CD4-positive, alpha-beta T cell treated with Interleukin-15 for 4 hours (primary cell): ENCODE results near the gene PRSS56.

Experiments used
- DNase-seq: peaks from one replicate; pipeline ENCODE4 v3.0.0-alpha.2; 2020; ENCODE audit warnings: low spot score

Gene PRSS56

DNA sequence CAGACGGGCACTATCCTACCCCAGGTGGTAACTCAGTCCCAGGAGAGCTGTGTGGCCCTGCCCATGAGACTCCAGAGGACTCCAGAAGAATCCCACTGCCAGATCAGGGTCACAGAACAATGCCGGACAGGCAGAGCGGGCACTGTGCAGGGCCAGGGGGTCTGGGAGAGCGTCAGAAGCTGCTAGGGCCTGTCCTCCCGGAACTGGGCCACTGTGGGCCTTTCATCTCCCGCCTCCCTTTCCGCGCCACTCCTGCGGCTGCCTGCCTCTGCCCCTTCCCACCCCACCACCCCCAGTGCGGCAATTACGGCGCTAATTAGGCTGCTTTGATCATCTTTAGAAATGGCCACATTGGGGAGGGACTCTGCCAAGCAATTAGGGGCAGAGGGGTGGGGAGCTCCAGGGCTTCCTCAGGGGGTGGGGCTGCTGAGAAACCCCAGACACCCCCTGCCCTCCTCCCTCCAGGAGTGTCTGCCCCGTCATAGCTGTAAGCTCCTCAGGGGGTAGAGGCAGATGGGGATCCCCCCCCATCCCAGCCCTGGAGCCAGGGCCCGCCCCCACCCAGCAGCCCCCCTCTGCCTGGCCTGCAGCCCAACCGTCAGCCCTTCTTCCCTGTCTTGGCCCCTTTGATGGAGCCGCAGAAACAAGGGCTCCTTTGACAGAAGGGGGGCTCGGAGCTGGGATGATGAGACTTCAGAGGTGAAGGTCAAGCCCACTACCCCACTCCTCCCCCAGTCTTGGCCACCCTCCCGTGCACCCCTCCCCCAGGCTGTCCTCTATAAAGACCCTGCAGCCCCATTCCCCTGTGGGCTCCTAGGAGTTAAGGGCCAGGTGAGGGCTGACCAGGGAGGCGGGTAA, at the start of gene PRSS56:
Gene PRSS56 (plus strand): TSS at position 808 of the 858 bp plus-strand sequence. CDS start 211 bp downstream, outside the sequence.
- no peak for DNase-seq

DNA sequence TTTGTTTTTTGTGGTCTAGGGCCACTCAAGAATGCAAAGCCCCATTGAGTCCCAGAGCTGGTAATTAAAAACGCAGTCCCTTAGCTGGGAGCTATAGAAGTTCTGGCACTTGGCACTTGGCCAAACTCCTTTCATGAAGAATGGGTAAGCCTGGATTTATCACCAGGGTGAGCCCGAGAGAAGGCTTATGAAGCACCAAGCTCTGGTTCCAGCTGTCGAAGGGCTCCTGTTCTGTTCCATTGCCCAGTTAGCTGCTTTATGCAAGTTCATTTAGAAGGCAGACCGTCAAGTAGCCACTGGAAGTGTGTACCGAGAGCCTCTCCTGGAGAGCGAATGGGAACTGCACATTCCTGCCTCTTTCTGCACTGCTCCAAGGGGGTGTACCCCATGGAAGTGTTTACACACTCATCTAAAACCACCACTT, 46.7 kb upstream of the PRSS56 start:
- DNase-seq, result no peak

DNA sequence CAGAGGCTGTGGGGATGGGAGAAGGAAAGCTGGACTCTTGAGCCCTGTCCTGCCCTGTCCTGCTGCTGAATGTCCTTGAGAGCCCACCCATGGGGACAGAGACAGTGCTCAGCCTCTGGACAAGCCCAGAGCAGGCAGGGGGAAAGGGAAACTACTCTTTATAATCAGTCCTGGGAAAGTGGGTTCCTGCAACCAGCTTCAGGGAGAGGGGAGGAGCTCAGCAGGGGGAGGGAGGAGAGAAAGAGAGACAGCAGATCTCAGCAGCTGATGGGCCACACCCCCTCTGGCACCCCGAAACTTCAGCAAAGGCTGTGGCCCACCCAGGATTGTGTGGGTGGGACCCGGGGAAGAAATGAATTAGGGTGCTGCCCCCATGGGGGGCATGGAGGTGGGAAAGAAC, 44.1 kb upstream of the PRSS56 start:
- DNase-seq, result no peak

DNA sequence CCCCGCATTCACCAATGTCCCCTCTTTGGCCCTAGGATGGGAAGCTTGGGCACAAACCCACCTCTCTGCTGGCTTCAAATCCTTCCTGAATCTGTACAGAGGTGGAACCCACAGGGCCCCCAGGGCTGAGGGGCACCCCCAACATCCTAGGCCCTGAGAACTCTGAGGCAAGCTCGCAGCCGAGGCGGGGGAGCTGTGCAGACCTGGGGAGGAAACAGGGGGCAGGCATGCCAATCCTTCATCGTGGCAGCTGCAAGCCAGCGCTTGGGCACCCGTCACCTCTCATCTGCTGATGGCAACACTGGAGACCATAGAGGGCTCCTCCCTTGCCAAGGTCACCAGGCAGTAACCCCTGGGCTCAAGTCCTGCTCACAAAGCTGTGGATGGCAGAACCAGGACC, 43.4 kb upstream of the PRSS56 start:
- DNase-seq, result no peak

DNA sequence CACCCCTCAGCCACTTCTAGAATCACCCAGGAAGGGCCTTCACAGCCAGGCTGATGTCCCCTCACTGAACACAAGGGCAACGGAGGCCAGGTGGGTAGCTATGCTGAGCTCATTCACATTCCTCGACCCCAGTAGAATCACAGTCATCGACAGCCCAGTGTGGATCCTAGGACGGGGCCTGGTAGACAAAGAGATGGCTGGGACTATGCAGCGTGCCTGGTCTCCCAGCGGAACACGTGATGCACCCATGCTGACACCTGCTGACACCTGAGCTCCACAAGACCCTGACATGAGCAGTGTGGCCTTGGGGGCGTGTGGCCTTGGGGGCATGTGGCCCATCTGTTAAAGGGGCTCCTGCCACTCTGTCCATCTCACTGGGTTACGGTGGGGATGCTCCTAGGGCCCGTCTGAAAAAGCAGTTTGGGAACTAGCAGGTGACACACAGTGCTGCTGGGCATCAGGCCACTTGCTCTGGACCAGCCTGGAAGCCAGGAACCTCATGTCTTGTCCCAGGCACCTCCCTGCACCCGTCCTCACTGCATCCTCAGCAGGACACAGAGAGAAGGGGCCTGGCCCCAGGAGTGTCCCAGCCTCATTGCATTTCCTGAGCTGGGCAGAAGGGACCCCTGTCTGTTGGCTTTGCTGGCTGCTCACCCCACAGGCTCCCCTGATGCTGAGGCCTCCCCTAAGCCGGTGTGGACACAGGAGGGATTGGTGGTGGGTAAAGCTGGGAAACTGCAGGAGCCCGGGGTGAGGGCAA, 42.3 kb upstream of the PRSS56 start:
- no peak for DNase-seq

DNA sequence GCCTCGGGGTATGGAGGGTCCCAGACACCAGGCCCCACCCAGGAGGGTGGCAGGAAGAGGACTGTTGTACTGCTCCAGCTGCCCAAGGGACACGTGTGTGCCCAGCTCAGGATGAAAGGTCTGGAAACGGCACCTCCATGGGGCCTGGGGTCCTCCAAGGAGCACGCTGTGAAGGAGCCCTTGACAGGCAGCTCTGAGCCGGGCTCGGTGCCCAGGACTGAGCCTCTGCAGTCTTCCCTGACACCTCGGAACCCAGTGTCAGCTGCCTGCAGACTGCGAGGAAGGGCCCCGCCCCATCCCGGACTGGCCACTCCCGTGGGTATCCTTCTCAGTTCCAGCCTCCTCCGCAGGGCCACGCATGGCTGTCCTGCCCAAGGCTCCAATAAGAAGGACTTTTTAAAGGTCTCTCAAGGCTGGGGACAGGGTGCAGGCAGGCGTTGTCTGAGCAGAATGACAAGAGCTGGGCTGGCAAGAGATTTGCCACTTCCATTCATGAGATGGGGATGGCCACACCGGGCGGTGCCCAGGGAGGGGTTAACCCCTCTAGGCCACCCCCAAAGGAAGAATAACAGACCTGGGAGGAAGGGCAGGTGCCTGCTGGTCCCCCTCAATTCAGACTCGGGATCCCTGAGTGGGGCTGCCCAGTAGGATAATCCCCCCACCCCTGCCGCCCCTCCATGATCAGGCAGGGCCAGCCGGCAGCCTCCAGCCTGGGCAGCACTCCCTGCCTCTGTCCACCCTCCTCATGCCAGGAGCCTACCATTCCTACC, 41.4 kb upstream of the PRSS56 start:
- no peak for DNase-seq

DNA sequence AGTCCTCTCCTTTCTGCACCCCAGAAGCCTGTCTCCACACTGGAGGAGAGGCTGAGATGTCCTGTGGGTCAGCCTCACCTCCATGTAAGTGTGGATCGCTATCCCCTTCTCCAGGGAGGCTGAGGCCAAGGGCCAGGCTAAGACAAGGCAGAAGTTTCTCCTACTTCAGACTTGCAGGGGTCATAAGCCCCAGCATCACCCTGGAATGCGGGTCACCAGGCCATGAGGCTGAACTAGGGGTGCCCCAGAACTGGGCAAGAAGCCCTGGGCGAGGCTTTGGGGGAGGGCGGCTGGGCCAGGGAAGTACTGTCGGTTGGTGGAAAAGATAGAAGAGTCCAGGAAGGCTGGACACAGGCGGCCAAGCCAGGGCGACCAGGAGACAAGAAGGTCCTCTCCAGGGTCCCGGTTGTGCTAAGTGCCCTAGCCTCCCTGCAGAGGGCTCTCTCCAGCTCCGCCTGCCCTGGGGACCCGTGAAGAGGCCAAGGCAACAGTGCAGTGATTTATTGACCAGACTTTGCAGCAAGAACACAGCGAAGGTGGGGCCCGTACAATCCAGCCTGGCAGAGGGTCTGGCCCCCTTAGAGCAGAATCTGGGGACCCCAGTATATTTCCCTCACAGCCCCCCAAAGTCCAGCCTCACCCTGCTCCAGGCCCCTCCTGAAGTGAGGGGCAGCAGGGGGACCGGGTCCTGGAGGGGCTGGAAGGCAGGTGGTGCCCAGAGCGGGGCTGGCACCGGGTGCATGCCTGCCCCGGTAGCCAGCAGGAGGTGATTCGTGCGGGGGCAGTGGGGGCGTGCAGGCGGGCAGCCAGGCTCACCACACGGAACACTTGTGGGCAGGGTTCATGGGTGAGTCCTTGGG, 40.6 kb upstream of the PRSS56 start:
- no peak for DNase-seq

DNA sequence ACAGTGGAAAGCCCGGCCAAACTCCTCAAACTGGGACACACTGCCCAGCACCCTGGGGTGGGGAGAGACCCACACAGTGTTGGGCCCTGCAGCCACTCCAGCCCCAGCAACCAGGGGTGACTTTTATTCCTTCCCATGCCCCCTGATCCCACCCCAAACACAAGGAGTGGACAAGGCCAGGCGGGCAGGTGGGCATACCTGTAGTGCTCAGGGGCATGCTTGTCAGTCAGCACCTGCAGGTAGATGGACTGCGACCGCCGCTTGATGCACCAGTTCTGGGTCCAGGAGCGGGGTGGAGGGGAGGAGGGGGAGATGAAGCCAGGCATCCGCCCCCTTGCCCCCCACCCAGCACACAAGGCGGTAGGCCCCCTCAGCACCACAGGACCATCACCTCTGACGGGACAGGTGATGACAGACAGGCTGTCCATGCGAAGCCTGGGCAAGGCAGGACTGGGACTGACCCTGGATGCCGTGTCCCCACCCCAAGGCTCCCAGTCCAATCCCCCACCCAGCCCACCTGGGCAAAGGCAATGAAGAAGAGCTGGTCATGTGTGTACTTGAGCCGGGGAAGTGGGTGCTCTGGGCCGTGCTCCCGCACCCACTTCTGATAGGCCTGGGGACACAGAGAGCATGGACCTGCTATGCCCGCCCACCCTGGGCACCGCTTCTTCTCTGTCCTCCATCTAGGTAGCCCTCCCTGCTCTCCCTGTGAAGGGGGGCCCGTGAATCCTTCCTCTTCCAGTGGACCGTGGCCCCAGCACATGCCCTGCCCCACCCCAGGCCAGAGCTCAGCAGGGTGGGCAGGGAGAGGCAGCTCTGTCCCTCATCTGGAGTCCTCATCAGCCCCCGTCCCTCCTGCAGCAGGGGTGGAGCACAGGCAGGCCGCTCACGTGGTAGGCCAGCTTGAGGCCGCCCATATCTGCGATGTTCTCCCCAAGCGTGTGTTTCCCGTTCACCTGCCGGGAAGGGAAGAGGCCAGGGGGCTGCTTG, 39.7 kb upstream of the PRSS56 start:
- no peak for DNase-seq

DNA sequence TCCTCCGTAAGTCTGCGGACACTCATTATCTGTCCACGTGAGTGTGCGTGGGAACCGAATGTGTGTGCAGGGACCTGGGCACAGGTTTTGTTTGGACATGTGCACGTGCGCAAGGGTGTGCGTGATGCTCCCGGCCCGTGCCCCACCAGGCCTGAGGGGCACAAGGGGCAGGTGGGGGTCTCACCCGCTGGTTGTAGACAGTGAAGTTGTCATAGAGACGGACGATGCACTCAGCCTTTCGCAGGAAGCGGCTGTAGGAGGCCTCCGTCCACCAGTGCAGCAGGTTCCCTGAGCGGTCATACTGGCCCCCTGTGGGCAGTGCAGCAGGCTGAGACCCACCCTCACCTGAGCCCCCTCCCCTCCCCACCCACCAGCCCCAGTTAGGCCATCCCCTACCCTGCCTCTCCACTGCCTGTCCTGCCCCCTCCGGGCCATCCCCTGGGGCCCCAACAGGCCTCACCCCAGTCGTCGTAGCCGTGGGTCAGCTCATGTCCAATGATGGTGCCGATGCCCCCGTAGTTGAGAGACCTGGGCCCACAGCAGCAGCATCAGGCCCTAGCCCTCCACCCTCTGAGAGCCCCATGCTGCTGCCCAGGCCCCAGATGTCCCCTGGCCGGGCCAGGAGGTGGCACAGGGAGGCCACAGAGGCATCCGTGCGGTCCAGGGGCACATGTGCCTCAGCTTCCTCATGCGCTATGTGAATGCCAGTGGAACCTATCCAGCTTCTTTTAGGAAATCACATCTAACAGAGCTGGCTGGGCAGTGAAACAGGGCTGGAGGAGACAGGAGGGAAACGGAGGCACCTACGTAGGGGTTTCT, 38.7 kb upstream of the PRSS56 start:
- DNase-seq, result no peak

DNA sequence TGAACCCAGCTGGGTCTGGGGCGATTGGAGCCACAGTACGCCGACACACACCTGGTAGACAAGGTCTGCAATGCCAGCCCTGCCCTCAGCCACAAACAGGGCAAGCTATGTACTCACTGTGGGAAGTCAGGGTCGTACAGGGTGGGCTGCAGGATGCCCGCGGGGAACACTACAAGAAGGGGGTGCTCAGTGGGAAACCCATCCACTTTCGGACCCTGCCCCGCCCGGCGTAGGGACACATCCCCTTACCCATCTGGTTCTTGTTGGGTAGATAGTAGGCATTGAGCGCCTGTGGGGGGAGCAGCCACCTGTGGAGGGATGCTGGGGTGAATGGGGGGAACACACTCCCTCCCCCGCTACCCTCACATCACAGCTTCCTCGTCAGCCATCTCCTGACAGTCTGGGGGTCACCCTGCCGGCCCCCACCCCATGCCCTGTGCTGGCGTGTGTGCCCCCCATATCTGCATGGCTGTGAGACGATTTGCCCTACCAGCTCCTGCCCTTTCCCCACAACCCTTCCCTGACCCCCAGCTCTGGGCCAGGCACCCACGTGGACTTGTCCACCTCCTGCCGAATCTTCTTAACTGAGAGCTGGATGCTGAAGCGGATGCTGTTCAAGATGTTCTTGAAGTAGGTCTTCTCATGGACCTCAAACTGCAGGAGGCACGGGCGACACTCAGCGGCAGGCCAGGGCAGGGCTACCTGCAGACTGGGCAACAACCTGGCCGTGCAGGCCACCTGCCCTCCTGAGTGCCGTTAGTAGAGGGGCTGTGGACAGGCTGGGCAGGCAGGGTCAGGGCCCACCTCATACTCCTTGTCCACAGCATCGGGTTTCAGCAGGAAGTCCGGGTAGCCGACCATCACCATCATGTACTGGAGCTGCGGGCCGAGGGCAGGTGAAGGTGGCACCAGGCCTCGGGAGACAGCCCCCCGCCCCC, 37.6 kb upstream of the PRSS56 start:
- no peak for DNase-seq

DNA sequence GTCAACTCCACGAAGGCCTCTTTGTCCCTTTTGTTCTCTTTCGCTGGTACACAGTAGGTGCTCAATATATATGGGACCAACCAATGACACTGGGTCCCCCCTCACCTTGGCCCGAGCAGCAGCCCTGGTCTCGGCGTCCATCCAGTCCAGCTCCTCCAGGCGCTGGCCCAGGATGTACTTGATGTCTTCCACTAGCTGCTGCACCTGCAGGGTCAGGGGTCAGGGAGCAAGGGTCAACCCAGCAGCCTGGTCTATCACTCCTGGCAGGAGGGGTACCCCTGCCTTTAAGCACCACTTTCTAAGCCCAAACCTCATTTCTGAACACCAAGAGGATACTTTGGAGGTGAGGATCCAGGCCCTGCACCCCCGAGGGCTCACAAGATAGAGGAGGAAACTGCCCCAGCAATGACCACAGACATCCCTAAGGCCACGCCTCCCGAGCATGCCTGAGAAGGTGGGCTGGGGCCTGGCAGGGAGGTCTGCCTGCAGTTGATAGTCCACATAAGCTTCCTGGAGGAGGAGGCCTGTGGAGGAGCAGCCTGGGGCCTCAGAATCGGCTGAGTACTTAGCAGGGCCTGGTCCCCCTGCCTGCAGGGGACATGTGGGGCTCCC, 36.8 kb upstream of the PRSS56 start:
- no peak for DNase-seq

DNA sequence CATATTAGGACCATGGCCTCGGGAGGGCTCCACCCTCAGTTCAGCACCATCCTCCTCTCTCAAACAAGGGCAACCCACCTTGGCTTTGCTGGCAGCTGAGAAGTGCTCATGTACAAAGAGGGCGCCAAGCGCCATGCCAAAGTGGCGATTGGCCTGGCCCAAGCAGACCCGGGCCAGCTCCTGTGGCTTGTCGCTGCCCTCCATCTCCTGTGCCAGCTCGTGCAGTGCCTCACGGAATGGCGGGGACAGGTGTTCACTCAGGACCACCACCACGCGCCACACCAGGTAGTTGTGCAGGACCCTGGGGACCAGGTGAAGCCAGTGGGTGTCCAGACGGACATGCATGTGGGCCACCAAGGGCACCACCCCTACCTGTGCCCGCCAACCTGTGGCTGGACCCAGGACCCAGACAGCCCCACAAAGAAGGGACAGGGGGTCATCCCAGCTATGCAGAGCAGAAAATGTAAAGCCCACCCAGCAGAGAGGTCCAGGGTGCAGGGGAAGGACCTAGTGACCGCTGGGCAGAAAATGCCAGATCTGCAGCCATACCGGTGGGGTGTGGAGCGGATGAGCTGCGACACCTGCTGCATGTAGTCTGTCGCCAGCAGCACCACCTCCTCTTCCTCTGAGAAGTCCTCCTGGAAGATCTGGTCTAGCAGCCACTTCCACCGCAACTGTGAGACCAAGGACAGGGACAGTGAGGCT, 36.1 kb upstream of the PRSS56 start:
- DNase-seq, result no peak

DNA sequence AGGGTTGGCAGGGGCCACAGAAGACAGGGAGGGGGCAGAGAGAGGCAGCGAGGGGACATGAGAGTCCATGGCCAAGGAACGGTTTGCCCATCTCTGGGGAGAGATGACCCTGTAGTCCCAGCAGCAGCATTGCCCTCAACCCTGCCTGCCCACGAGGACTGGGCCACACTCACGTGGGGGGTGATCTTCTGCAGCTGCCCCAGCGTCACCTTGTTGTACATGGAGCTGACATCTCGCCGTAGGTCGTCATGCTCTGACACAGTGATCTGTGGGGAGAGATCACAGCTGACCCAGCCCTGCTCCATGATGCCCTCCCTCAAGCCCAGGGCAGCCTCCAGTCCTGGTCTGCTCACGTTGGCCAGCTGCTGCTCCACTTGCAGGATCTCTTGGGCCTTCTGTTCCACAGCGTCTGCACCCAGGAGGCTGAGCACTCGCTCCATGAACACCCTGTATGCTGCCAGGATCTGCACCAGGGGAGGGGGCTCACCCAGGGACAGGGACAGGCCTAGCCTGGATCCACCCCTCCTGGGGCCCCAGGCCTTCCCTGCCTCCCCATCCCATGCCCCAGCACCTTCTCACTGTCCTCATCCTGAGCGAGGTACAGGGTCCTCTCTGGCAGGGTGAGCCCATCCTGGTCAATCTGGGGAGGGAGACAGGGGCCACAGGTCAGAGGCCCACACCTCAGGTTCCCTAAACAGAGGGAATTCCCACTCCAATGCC, 35.4 kb upstream of the PRSS56 start:
- DNase-seq, result no peak

DNA sequence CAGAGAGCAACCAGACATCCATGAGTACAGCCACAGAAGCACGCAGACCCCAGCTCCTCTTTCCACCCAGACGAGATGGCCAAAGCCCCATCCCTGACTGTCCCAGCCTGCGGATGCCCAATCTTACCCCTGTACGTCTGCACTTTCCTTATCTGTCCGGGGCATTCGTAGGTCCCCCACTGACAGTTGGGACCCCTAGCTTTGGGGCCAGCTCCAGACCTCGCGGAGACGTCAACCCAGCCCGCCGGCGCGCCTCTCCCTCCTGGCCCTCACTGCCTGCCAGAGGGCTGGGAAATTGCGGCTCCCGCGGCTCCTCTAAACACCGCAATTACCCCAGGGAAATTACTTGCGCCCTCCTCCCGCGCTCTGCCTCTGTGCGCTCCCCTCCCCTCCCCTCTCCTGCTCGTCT, 34.8 kb upstream of the PRSS56 start:
- DNase-seq, result no peak

DNA sequence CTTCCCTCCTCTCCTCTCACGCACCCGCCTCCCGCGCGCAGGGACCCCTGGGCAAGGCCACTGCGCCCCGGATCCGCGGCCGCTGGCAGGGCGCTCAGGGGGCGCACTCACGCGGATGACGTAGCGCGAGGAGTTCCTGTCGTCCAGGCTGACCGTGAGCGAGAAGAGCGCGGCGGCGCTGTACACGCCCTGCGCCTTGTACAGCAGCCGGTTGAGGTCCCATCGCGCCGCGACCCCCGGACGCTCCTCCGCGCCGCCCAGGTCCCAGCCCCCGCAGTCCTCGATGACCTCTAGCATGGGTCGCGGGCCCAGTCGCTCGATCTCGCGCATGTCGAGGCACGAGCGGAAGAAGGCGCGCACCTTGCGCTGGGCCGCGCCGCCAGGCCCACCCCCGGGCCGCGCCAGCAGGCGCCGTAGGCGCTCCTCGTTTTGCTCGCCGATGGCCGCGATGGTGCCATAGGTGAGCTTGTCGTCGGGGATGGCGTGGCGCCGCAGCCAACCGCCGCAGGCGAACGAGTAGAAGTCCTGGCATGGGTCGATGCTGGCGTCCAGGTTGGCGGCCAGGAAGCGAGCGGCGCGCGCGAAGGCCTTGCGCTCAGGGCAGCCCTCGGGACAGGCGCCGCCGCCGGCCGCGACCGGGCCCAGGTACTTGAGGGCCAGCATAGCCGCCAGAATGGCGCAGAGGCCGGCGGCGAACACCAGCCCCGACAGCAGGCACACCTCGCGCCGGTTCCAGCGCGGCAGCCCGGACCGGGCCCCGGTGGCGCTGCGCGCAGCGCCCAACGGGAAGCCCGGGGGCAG, 34.2 kb upstream of the PRSS56 start:
- no peak for DNase-seq
